Measurements from ENCODE around the gene LIME1. TPM values are rescaled to one million over a fixed set of nuclear protein-coding genes. Genes with fewer than 3 reads are reported as not detected.

Gene LIME1
- 10 to 100 TPM; 21.2 to 50.4 TPM for total RNA-seq
- 10 to 100 TPM; 52.8 to 69.0 TPM for polyA plus RNA-seq

DNA sequence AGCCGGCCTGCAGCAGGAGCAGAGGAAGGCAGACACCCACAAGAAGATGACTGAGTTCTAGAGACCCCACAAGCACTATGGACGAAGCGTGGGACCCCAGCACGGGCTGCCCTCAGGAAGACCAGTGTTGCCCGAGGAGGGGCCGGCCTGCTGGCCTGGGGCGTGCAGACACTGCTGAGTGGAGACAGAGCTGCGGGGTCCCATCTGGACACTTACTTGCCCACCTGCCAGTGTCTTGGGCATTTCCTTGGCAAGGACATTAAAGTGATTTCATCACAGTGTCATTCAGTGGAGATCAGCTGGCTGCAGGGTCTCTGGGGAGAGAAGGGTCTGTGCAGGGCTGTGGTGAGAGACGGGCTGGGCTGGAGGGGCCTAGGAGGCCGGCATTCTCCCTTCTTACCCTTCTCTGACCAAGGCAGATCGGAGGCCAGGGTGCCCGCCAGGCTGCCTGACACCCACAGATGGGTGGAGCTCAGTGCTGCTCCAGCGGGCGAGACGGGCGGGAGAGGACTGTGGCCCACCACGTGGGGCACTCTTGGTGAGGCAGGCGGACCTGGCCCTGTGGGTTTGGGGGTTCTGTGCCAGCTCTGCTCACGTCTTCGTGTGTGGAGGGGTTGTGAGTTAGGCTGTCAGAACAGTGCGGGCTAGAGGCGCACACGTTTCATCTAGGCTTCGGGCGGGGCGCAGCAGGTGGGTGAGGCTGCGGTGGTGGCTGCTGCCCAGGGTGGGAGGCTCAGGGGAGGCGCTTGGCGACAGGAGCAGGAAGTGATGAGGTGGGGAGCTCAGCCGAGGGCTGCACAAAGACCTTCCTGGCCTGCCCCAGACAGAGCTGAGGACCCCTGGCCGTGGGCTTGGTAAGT, at the start of gene LIME1:
Gene LIME1 (plus strand): TSS at position 806 of the 860 bp plus-strand sequence. CDS start 886 bp downstream, outside the sequence.
- peak; percentile 40 for DNase-seq (ENCODE audit: low spot score)
- peak; percentile 44 for TF ChIP-seq MAX (IDR thresholded peaks at IDR 0.05)
- TF ChIP-seq FOXA2 (IDR thresholded peaks at IDR 0.05): no peak
- TF ChIP-seq HNF4A (conservative IDR thresholded peaks at IDR 0.05): peak in 1 of 2 donors; percentile 50
- peak in 1 of 2 donors; percentile 2 for TF ChIP-seq RXRA (IDR thresholded peaks at IDR 0.05)
- peak; percentile 30 for TF ChIP-seq TAF1 (conservative IDR thresholded peaks at IDR 0.05)
- Histone ChIP-seq H3K9ac (ENCODE audit: low read depth in 1 of 2, low read length in 2 of 2) (no peak within 1 kb of the TSS), H3K4me1 (ENCODE audit: control insufficient read depth in 4 of 4, insufficient read depth in 4 of 4, low read length in 3 of 4) (peaks cover 6 to 71% (median 45%) of the 10 kb centered on the region in 4 donors), H3K27me3 (ENCODE audit: control insufficient read depth in 4 of 4, insufficient read depth in 4 of 4, low read length in 3 of 4) (no peaks in the 10 kb centered on the region), H3K36me3 (ENCODE audit: control insufficient read depth in 4 of 4, insufficient read depth in 3 of 4, low read depth in 1 of 4, low read length in 3 of 4) (no peaks in the 10 kb centered on the region), H3K4me3 (ENCODE audit: low read depth in 1 of 3, low read length in 3 of 3) (peak within 1 kb of the TSS; percentile 50 to 86 (median 54)), H3K9me3 (ENCODE audit: control insufficient read depth in 4 of 4, low read length in 3 of 4) (no peaks in the 10 kb centered on the region), H3K27ac (ENCODE audit: low read depth in 1 of 2, low read length in 2 of 2) (peak within 1 kb of the TSS; percentile 35 to 43)
- WGBS: 22% methylated on average over 31 of the region's 31 CpGs

GRCh38 chr20:63687419-63688178, 48.9 kb upstream of the LIME1 start:
- TF ChIP-seq RXRA (IDR thresholded peaks at IDR 0.05) (no peak), CTCF (IDR thresholded peaks at IDR 0.05; ENCODE audit: low read depth, low read length, missing input control) (no peak), YY1 (IDR thresholded peaks at IDR 0.05) (no peak), GABPA (IDR thresholded peaks at IDR 0.05 in 1 of 2, conservative IDR thresholded peaks at IDR 0.05 in 1 of 2) (no peak), FOXA2 (IDR thresholded peaks at IDR 0.05) (no peak), RAD21 (IDR thresholded peaks at IDR 0.05) (no peak), ATF3 (IDR thresholded peaks at IDR 0.05) (no peak)
- TF ChIP-seq, protein P1, sequence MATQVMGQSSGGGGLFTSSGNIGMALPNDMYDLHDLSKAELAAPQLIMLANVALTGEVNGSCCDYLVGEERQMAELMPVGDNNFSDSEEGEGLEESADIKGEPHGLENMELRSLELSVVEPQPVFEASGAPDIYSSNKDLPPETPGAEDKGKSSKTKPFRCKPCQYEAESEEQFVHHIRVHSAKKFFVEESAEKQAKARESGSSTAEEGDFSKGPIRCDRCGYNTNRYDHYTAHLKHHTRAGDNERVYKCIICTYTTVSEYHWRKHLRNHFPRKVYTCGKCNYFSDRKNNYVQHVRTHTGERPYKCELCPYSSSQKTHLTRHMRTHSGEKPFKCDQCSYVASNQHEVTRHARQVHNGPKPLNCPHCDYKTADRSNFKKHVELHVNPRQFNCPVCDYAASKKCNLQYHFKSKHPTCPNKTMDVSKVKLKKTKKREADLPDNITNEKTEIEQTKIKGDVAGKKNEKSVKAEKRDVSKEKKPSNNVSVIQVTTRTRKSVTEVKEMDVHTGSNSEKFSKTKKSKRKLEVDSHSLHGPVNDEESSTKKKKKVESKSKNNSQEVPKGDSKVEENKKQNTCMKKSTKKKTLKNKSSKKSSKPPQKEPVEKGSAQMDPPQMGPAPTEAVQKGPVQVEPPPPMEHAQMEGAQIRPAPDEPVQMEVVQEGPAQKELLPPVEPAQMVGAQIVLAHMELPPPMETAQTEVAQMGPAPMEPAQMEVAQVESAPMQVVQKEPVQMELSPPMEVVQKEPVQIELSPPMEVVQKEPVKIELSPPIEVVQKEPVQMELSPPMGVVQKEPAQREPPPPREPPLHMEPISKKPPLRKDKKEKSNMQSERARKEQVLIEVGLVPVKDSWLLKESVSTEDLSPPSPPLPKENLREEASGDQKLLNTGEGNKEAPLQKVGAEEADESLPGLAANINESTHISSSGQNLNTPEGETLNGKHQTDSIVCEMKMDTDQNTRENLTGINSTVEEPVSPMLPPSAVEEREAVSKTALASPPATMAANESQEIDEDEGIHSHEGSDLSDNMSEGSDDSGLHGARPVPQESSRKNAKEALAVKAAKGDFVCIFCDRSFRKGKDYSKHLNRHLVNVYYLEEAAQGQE (IDR thresholded peaks at IDR 0.05): no peak
- H3K4me1 ChIP-seq (ENCODE audit: control insufficient read depth in 4 of 4, insufficient read depth in 4 of 4, low read length in 3 of 4): peaks cover 0 to 5% (median 2%) of the 10 kb centered on the region in 4 donors
- no peaks in the 10 kb centered on the region for H3K9me3 ChIP-seq (ENCODE audit: control insufficient read depth in 4 of 4, low read length in 3 of 4)
- peaks cover 0 to 3% (median 0%) of the 10 kb centered on the region in 4 donors for H3K36me3 ChIP-seq (ENCODE audit: control insufficient read depth in 4 of 4, insufficient read depth in 3 of 4, low read depth in 1 of 4, low read length in 3 of 4)
- WGBS: 93% methylated on average over 29 of the region's 29 CpGs
- no peak overlapping the region for H3K4me3 ChIP-seq (ENCODE audit: low read depth in 1 of 3, low read length in 3 of 3)
- no peaks in the 10 kb centered on the region for H3K27me3 ChIP-seq (ENCODE audit: control insufficient read depth in 4 of 4, insufficient read depth in 4 of 4, low read length in 3 of 4)
- no peak overlapping the region for H3K9ac ChIP-seq (ENCODE audit: low read depth in 1 of 2, low read length in 2 of 2)
- H3K27ac ChIP-seq (ENCODE audit: low read depth in 1 of 2, low read length in 2 of 2): peak overlapping the region; percentile 85 to 93
- DNase-seq (ENCODE audit: low spot score): no peak

Data from liver (tissue), 9 donors.